Sciatic nerve (tissue), 2 donors: ENCODE measurements around the gene LIMCH1. TPM values are rescaled to one million over a fixed set of nuclear protein-coding genes. Genes with fewer than 3 reads are reported as not detected.
"Not testable (repeated sequence)": the region's sequence is repeated elsewhere in the genome, so short reads cannot be mapped to it uniquely, and the experiment has no call there.

Source experiments
- ATAC-seq: fragments of 200-7000 bp; cut with Tn5 transposase; one replicate; pipeline ENCODE4 v1.9.1; 2020; ENCODE audit warnings: mild to moderate bottlenecking, moderate library complexity
- DNase-seq: peaks from one replicate; pipeline ENCODE4 v3.0.0-alpha.2; 2020; ENCODE audit warnings: low spot score
- intact Hi-C: fragments of 100-400 bp; cut with DNase I; formaldehyde crosslinking; loops from one replicate; pipeline ENCODE4 v1.14.2; 2022
- total RNA-seq: library from RNA; stranded (reverse); fragmentation: NEBNext Ultra II Directional; extraction: Animal tissue kit (Norgen Biotek cat#: 25700); gene quantifications from one replicate; pipeline ENCODE4 v1.2.1, GENCODE V29; 2021
- donor health status: DM: no; HTN: no; CAD: no.
- donor health status: DM: no; HTN: no; CAD: no.

The LIMCH1 gene
- total RNA-seq, 1 donor from 2014 or later: 195 TPM

DNA sequence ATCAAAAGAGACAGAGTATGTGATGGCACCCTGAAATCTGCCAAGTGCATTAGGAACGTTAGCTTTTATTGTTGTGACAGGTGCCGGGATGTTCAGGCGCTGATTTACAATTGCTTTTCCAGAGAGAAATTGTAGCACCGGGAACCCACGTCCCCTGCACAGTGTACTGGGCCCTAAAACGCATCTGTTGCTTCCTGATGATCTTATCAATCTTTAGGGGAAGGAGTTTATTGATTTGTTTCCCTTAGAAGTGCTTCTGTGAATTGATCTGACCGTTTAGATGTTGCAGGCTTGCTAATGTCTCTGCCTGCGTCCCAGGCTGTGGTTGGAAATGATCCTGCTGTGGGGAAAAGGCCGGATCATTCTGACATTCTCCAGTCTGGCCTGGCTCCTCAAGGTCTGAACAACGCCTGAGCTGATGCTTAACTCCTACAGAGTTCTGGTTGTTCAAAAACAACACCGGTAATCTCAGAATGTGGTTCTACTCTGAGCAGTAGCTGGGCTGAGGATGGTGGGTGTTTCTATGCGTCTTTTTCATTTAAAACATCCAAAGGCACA is 193.7 kb downstream of the LIMCH1 start:
- ATAC-seq (no peak), DNase-seq (no peak)
- intact Hi-C loops: no loop called here

DNA sequence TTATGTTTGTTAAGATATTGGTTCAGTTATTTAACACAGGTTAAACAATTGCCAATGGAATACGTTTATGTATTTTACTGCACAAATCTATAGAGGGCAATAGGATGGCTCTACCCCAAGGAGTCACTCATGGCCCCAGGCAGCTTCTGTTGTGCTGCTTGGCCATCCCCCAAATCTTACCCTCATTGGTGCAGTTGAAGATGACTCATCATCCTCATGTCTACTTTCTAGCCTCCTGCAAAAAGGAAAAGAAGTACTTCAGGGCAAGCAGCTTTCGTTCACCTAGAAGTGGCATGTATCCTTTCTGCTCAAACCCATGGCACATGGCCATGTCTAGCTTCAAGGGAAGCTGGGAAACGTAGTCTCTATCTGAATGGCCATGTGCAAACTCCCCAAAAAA is 196.4 kb downstream of the LIMCH1 start:
- intact Hi-C loops: no loop called here
- ATAC-seq (no peak), DNase-seq (no peak)

- ATAC-seq, intact Hi-C loops, DNase-seq: not testable (repeated sequence)
Measured at GRCh38 chr4:41737491-41737890, 199.5 kb downstream of the LIMCH1 start.

- intact Hi-C loops: no loop called here
- DNase-seq (no peak), ATAC-seq (no peak)
Measured at GRCh38 chr4:41741354-41741753, 203.4 kb downstream of the LIMCH1 start.

- intact Hi-C loops: no loop called here
- no peak for ATAC-seq
- no peak for DNase-seq
Measured at GRCh38 chr4:41744572-41745291, 206.8 kb downstream of the LIMCH1 start.

GRCh38 chr4:41745292-41746024 is 207.5 kb downstream of the LIMCH1 start:
- DNase-seq (no peak), ATAC-seq (no peak)
- intact Hi-C loops: no loop called here

DNA sequence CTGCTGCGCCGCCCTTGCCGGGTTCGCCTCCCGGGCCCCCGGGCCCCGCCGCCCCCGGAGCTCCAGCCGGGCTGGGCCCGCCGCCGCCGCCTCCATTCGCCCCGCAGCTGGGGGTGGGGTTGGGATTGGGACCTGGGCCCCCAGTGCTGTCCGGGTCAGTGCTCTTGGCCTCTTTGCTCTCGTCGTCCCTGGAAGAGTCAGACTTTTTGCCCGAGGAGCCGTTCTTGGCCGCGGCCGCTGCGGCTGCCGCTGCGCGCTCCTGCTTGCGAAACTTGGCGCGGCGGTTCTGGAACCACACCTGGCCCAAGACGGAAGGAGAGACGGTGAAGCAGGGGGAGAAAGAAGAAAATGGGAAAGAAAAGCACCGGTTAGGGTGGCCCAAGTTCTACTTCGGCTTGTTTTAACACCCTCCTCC is 208.1 kb downstream of the LIMCH1 start:
- intact Hi-C loops: no loop called here
- ATAC-seq (no peak), DNase-seq (no peak)

- ATAC-seq: no peak
- intact Hi-C loops: no loop called here
- DNase-seq: no peak
Measured at GRCh38 chr4:41746440-41747229, 208.7 kb downstream of the LIMCH1 start.

- DNase-seq (no peak), ATAC-seq (no peak)
- intact Hi-C loops: no loop called here
Measured at GRCh38 chr4:41747230-41748055, 209.5 kb downstream of the LIMCH1 start.

GRCh38 chr4:41748074-41748570 is 210.2 kb downstream of the LIMCH1 start:
- DNase-seq: no peak
- no peak for ATAC-seq

GRCh38 chr4:41748571-41749475 is 210.9 kb downstream of the LIMCH1 start, which contains the start of gene PHOX2B:
Gene PHOX2B, minus strand, starts transcription at chr4:41748725. Its CDS starts 115 bp downstream, at chr4:41748610.
- ATAC-seq: no peak
- intact Hi-C loops: no loop called here
- DNase-seq: no peak

More at GRCh38 chr4:41748074-41748570, 210.2 kb downstream of the LIMCH1 start:
- intact Hi-C loops: no loop called here

DNA sequence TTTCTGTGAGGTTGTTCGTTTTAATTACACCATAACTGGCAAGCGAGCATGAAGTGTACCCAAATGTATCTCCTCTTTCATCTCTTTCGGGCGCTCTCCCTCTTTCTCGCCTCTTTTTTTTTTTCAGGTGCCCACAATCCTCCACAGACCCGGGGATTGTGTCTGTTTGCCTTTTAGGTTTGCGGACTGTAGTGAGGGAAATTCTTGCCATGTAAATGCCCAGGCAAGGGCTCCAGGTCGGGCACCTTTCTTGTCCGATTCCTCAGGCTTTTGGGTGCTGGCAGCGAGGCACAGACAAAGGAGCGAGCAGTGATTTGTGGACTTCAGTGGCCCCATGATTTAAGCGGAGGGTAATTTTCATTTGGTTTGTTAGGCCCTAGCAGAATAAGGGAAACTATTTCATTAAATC is 211.7 kb downstream of the LIMCH1 start:
- DNase-seq: no peak
- no peak for ATAC-seq
- intact Hi-C loops: no loop called here

Other genes with a start within 250 kb of the LIMCH1 start
- gene PHOX2B, start 210.6 kb downstream of the LIMCH1 start, total RNA-seq: not detected